HG03045 (cell line): ENCODE data around the gene IL15.
"Not testable (repeated sequence)": the region's sequence is repeated elsewhere in the genome, so short reads cannot be mapped to it uniquely, and the experiment has no call there.

ENCODE experiments used
- ATAC-seq: cut with Tn5 transposase; IDR thresholded peaks from one replicate; pipeline ENCODE4 v1.9.1; 2021; ENCODE audit warnings: mild to moderate bottlenecking, moderate library complexity; ENCODE audit not compliant: unreplicated experiment

IL15 gene

GRCh38 chr4:141645611-141646340, 9.4 kb downstream of the IL15 start:
- ATAC-seq = no peak

- no peak for ATAC-seq
Measured at GRCh38 chr4:141646969-141647368, 10.6 kb downstream of the IL15 start.

GRCh38 chr4:141647966-141648365, 11.6 kb downstream of the IL15 start:
- no peak for ATAC-seq

- no peak for ATAC-seq
Measured at GRCh38 chr4:141652161-141652778, 15.9 kb downstream of the IL15 start.

GRCh38 chr4:141654098-141654497, 17.7 kb downstream of the IL15 start:
- ATAC-seq = no peak

GRCh38 chr4:141656031-141656430, 19.6 kb downstream of the IL15 start:
- no peak for ATAC-seq

GRCh38 chr4:141657550-141658250, 21.3 kb downstream of the IL15 start:
- ATAC-seq = no peak

- no peak for ATAC-seq
Measured at GRCh38 chr4:141658309-141658708, 21.9 kb downstream of the IL15 start.

- no peak for ATAC-seq
Measured at GRCh38 chr4:141659539-141659938, 23.2 kb downstream of the IL15 start.

GRCh38 chr4:141660880-141661279, 24.5 kb downstream of the IL15 start:
- no peak for ATAC-seq

GRCh38 chr4:141668200-141668910, 32.0 kb downstream of the IL15 start:
- ATAC-seq = no peak

GRCh38 chr4:141669501-141669900, 33.1 kb downstream of the IL15 start:
- no peak for ATAC-seq

GRCh38 chr4:141675384-141675783, 39.0 kb downstream of the IL15 start:
- ATAC-seq = no peak

- no peak for ATAC-seq
Measured at GRCh38 chr4:141676087-141676670, 39.8 kb downstream of the IL15 start.

GRCh38 chr4:141680060-141680459, 43.7 kb downstream of the IL15 start:
- no peak for ATAC-seq

- ATAC-seq = no peak
Measured at GRCh38 chr4:141684785-141685184, 48.4 kb downstream of the IL15 start.

GRCh38 chr4:141686146-141686775, 49.9 kb downstream of the IL15 start:
- ATAC-seq = no peak

GRCh38 chr4:141686879-141687278, 50.5 kb downstream of the IL15 start:
- ATAC-seq = no peak

GRCh38 chr4:141689726-141690296, 53.4 kb downstream of the IL15 start:
- ATAC-seq = not testable (repeated sequence)

- ATAC-seq = not testable (repeated sequence)
Measured at GRCh38 chr4:141691247-141691646, 54.9 kb downstream of the IL15 start.
